ENCODE results near the gene CEP57.
"Not testable (repeated sequence)": the region's sequence is repeated elsewhere in the genome, so short reads cannot be mapped to it uniquely, and the experiment has no call there.

DNA sequence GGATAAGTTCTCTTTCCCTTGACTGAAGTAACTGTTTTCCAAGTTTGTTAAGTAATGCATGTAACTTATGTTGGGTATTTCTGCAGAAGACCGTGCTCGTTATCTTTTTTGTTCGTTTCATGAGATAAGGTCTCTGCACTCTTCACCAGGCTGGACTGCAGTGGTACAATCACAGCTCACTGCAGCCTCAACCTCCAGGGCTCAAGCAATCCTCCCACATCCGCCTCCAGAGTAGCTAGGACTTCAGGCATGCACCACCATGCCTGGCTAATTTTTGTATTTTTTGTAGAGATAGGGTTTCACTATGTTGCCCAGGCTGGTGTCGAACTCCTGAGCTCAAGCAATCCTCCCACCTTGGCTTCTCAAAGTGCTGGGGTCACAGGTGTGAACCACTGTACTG, 64.1 kb downstream of the CEP57 start:
- TF ChIP-seq, protein P1, sequence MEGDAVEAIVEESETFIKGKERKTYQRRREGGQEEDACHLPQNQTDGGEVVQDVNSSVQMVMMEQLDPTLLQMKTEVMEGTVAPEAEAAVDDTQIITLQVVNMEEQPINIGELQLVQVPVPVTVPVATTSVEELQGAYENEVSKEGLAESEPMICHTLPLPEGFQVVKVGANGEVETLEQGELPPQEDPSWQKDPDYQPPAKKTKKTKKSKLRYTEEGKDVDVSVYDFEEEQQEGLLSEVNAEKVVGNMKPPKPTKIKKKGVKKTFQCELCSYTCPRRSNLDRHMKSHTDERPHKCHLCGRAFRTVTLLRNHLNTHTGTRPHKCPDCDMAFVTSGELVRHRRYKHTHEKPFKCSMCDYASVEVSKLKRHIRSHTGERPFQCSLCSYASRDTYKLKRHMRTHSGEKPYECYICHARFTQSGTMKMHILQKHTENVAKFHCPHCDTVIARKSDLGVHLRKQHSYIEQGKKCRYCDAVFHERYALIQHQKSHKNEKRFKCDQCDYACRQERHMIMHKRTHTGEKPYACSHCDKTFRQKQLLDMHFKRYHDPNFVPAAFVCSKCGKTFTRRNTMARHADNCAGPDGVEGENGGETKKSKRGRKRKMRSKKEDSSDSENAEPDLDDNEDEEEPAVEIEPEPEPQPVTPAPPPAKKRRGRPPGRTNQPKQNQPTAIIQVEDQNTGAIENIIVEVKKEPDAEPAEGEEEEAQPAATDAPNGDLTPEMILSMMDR (IDR thresholded peaks at IDR 0.05; ENCODE audit: insufficient read depth, low read length, poor library complexity, severe bottlenecking): not testable (repeated sequence)
- not testable (repeated sequence) for TF ChIP-seq EZH2phosphoT487 (conservative IDR thresholded peaks at IDR 0.05; ENCODE audit: low read length)
